NT2/D1 (cell line): ENCODE results near the gene LRRC34.

Experiments
- SUZ12 ChIP-seq: IDR thresholded peaks from 2 replicates; pipeline ENCODE4 v1.6.1; 2011; ENCODE audit not compliant: insufficient read length, insufficient read depth; ENCODE audit errors: extremely low read depth
- YY1 ChIP-seq: IDR thresholded peaks from 2 replicates; pipeline ENCODE4 v1.6.1; 2011; ENCODE audit not compliant: insufficient read length, insufficient read depth

DNA sequence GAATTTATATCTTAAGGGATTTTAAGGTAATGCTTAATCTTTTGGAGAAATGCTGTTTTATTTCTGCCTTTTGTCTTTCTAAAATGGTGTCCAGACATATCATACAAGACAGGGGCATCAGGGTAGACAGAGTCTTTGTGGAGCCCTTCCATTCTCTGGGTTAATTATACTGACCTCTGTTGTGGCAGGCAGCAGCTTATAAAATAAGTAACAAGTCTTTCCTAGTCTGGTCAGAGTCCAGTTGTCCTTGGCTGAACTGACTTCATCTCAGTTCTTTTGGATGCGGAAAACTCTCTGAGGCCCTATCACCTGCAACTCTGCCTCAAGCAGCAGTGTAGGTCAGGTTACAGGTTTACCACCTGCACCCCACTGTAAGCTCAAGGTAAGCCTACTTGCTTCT is 20.3 kb downstream of the LRRC34 start:
- TF ChIP-seq SUZ12 (no peak), YY1 (no peak)
